Cardiac fibroblast (primary cell): ENCODE results near the gene PROC.

ENCODE experiments used
- DNase-seq, 2 donors: peaks; one replicate each; pipeline versions ENCODE4 v3.0.0 to v3.0.0-alpha.2; 2010; ENCODE audit warnings: low read depth in 2 of 2
- H3K4me3 ChIP-seq, 2 donors: replicated peaks in 1 of 2; 1 replicate in 1 of 2; 2 replicates in 1 of 2; pipeline ENCODE4 v1.5.1; 2011; ENCODE audit warnings: low read depth in 2 of 2, low read length in 2 of 2, mild to moderate bottlenecking in 2 of 2, moderate library complexity in 1 of 2
- TF ChIP-seq, protein P1 (sequence below): IDR thresholded peaks from one replicate; pipeline ENCODE4 v1.5.1; 2011; ENCODE audit warnings: low read depth, mild to moderate bottlenecking, low read length, inconsistent platforms

PROC gene

DNA sequence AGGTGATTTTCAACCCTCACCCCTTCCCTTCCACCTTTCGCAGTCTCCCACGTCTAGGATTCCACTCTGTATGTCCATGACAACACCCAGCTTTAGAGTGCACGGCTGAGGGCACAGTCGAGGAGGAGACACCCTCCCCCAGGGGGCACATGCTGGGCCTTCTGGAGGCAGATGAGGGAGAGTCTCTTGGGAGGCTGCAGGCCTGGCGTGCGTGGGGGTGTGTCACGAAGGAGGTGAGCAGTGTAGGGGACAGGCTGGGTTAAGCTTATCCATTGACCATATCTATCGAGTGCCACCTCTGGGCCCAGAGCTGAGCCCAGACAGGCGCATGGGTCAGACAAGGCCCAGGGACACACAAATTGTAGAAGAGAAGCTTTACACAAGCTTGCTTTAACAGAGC, 18.8 kb downstream of the PROC start:
- DNase-seq = no peak
- TF ChIP-seq, protein P1, sequence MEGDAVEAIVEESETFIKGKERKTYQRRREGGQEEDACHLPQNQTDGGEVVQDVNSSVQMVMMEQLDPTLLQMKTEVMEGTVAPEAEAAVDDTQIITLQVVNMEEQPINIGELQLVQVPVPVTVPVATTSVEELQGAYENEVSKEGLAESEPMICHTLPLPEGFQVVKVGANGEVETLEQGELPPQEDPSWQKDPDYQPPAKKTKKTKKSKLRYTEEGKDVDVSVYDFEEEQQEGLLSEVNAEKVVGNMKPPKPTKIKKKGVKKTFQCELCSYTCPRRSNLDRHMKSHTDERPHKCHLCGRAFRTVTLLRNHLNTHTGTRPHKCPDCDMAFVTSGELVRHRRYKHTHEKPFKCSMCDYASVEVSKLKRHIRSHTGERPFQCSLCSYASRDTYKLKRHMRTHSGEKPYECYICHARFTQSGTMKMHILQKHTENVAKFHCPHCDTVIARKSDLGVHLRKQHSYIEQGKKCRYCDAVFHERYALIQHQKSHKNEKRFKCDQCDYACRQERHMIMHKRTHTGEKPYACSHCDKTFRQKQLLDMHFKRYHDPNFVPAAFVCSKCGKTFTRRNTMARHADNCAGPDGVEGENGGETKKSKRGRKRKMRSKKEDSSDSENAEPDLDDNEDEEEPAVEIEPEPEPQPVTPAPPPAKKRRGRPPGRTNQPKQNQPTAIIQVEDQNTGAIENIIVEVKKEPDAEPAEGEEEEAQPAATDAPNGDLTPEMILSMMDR = no peak
- no peak overlapping the region for H3K4me3 ChIP-seq

DNA sequence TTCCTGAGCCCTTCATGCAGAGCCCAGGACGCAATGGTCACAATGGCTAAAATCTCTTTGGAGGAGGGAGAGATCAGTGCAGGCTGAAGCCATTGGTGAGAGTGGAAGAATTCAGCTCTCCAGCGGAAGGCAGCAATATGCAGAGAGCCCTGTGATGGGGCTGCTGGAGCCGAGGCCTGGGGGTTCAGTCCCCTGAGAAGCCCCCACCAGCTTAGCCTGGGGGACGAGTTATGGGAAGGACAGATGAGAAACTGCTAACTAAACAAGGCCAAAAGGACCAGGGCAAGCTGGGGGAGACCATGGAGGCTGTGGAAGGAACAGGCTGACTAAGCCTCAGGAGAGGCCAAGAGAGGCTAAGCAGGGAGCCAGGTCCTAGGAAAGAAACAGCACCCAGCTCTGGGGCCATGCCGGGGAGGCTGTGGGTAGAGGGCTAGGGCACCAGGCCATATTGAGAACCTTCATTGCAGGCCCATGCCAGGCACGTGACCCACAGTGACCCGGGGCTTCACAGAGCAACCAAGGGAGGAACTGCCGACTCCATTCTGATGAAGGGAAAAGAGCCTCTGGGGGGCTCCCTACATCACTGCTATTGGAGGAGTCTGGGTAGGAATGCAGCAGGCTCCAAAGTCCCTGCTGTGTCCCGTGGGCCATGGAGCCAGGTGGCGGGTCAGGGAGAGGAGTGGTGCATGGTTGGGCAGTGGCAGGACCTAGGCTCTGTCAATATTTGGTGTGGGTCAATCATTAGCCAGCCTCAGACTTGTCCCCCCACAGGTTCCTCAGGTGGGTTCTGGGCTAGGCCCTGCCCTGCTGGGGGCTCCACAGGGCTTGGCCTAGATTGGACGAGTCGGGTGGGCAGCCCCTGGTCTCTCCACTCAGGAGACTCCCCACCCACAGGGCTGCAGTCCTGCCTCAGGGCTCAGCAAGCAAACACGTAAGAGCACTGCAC, 19.8 kb downstream of the PROC start:
- no peak for DNase-seq
- H3K4me3 ChIP-seq = no peak overlapping the region
- TF ChIP-seq, protein P1 = no peak

DNA sequence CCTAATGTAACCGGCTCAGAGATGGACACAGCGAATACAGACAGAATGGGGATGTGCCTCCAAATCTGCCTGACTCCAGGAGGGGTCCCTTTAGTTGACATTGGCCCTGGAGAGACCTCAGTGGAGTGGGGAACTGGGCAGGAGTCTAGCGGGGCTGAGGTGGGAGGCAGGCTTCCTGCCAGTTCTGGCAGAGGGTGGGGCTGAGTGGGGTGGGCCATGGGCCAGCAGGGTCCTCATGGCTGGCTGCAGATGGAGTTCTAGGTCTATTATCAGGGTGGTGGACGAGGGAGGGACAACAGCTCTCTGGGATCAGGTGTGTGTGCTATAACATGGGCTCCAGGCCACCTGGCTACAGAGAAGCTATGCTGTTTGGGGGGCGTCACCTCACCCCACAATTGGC, 21.1 kb downstream of the PROC start:
- no peak overlapping the region for H3K4me3 ChIP-seq
- DNase-seq = no peak
- TF ChIP-seq, protein P1 = no peak

DNA sequence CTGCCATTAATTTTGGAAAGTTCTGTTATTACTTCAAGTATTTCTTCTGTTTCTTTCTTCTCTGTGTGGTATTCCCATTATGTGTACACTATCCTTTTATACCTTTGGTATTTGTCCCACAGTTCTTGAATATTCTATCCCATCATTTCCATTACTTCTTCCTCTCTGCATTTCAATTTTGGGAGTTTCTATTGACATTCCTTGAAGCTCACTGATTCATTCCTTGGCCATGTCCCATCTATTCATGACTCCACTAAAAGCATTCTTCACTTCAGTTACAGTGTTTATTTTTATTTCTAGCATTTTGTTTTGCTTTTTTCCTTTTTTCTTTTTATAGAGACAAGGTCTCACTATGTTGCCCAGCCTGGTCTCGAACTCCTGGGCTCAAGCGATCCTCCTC, 30.3 kb downstream of the PROC start:
- TF ChIP-seq, protein P1 = no peak
- H3K4me3 ChIP-seq = no peak overlapping the region
- peak in 1 of 2 donors; percentile 26 for DNase-seq

DNA sequence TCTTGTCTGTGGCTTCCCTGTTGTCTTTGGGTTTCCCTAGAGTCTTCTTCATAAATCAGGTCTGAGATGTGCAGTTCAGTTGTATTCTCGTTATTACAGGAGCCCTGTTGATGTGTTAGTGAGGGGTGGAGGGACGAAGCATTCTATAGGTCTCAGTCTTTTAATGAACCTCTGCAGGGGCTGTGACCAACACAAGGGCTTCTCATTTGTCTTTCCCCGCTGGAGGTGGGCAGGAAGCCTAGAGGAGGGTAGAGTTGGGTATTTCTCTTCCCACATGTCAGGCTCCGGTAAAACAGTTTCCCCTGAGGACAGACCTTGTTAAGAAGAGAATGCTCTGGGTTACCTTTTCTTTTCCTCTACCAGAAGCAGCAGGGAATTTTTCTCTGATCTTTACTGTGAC, 31.2 kb downstream of the PROC start:
- no peak overlapping the region for H3K4me3 ChIP-seq
- TF ChIP-seq, protein P1 = no peak
- DNase-seq = no peak

DNA sequence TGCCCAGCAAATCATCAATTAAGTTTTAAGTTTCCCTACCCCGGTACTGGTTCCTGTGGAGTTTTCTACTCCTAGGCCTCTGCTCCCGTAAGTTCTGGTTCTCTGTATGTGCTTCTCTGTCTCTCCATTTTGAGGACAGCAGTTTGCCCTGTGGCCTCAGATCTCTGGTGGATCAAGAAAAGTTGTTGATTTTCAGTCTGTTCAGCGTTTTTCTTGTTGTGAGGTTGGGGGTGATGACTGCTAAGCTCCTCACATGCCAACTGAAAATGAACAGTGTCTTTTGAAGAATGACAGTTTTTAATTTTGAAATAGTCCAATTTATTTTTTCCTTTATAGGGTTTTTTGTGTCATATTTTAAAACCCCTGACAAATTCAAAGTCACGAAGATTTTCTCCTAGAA, 31.7 kb downstream of the PROC start:
- H3K4me3 ChIP-seq = no peak overlapping the region
- TF ChIP-seq, protein P1 = no peak
- no peak for DNase-seq
